Lower lobe of right lung (tissue), 2 donors: ENCODE results near the gene CORIN. TPM values are rescaled to one million over a fixed set of nuclear protein-coding genes. Genes with fewer than 3 reads are reported as not detected.
"Not testable (repeated sequence)": the region's sequence is repeated elsewhere in the genome, so short reads cannot be mapped to it uniquely, and the experiment has no call there.

Source experiments
- ATAC-seq, 2 donors: fragments of 200-7000 bp; cut with Tn5 transposase; one replicate each; pipeline ENCODE4 v1.9.1; 2020 to 2022; ENCODE audit warnings: mild to moderate bottlenecking in 2 of 2, moderate library complexity in 2 of 2
- DNase-seq: peaks from one replicate; pipeline ENCODE4 v3.0.0-alpha.2; 2020
- H3K27ac ChIP-seq: fragments of 200-600 bp; one replicate; pipeline ENCODE4 v1.8.0; 2022
- H3K27me3 ChIP-seq: fragments of 200-600 bp; one replicate; pipeline ENCODE4 v1.8.0; 2022; ENCODE audit warnings: low read depth
- H3K36me3 ChIP-seq: fragments of 200-600 bp; one replicate; pipeline ENCODE4 v1.8.0; 2022; ENCODE audit warnings: mild to moderate bottlenecking
- H3K4me1 ChIP-seq: fragments of 200-600 bp; one replicate; pipeline ENCODE4 v1.8.0; 2022
- H3K4me3 ChIP-seq: fragments of 200-600 bp; one replicate; pipeline ENCODE4 v1.8.0; 2022; ENCODE audit warnings: mild to moderate bottlenecking
- H3K9me3 ChIP-seq: fragments of 200-600 bp; one replicate; pipeline ENCODE4 v1.8.0; 2022
- intact Hi-C: fragments of 100-400 bp; cut with DNase I; formaldehyde crosslinking; loops from one replicate; pipeline ENCODE4 v1.11.0; 2022
- total RNA-seq: library from RNA; stranded (reverse); fragmentation: NEBNext Ultra II Directional; extraction: Animal tissue kit (Norgen Biotek cat#: 25700); gene quantifications from one replicate; pipeline ENCODE4 v1.2.1, GENCODE V29; 2021
- TF ChIP-seq, protein P1 (sequence below): fragments of 200-600 bp; IDR thresholded peaks from one replicate; pipeline ENCODE4 v1.8.0; 2022; ENCODE audit warnings: antibody characterized with exemption, mild to moderate bottlenecking
- donor health status: DM: no; HTN: yes; CAD: no; lungs with severe emphysema.

CORIN gene
- total RNA-seq, 1 donor from 2014 or later: 3.9 TPM

DNA sequence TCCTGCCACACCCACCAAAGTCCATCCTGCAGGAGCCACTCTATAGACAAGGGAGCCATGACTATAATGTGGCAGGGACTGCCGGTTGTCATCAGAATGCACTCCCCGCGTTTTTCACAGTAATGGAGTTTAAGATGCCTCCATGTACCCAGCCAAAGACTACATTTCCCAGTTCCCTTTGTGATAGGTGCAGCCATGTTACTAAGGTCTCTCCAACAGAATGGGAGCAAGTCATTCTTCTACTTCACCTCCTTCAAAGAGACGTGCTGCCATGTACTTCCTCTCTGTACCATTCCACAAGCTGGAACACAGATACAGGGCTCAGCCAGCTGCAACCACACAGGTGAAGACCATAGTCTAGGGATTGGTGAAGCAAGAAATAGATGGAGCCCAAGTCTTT lies 126.7 kb downstream of the CORIN start:
- DNase-seq: no peak
- no peak overlapping the region for H3K4me3 ChIP-seq
- no peaks in the 10 kb centered on the region for H3K4me1 ChIP-seq
- no peaks in the 10 kb centered on the region for H3K9me3 ChIP-seq
- intact Hi-C loops: no loop called here
- no peaks in the 10 kb centered on the region for H3K27me3 ChIP-seq
- no peak for ATAC-seq
- TF ChIP-seq, protein P1, sequence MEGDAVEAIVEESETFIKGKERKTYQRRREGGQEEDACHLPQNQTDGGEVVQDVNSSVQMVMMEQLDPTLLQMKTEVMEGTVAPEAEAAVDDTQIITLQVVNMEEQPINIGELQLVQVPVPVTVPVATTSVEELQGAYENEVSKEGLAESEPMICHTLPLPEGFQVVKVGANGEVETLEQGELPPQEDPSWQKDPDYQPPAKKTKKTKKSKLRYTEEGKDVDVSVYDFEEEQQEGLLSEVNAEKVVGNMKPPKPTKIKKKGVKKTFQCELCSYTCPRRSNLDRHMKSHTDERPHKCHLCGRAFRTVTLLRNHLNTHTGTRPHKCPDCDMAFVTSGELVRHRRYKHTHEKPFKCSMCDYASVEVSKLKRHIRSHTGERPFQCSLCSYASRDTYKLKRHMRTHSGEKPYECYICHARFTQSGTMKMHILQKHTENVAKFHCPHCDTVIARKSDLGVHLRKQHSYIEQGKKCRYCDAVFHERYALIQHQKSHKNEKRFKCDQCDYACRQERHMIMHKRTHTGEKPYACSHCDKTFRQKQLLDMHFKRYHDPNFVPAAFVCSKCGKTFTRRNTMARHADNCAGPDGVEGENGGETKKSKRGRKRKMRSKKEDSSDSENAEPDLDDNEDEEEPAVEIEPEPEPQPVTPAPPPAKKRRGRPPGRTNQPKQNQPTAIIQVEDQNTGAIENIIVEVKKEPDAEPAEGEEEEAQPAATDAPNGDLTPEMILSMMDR: no peak
- no peaks in the 10 kb centered on the region for H3K36me3 ChIP-seq
- H3K27ac ChIP-seq: no peak overlapping the region

DNA sequence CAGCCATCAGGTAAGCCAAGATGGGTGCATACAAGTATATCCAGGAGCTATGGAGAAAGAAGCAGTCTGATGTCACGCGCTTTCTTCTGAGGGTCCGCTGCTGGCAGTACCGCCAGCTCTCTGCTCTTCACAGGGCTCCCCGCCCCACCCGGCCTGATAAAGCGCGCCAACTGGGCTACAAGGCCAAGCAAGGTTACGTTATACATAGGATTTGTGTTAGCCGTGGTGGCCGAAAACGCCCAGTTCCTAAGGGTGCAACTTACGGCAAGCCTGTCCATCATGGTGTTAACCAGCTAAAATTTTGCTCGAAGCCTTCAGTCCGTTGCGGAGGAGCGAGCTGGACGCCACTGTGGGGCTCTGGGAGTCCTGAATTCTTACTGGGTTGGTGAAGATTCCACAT lies 131.5 kb downstream of the CORIN start:
- ATAC-seq: not testable (repeated sequence)

DNA sequence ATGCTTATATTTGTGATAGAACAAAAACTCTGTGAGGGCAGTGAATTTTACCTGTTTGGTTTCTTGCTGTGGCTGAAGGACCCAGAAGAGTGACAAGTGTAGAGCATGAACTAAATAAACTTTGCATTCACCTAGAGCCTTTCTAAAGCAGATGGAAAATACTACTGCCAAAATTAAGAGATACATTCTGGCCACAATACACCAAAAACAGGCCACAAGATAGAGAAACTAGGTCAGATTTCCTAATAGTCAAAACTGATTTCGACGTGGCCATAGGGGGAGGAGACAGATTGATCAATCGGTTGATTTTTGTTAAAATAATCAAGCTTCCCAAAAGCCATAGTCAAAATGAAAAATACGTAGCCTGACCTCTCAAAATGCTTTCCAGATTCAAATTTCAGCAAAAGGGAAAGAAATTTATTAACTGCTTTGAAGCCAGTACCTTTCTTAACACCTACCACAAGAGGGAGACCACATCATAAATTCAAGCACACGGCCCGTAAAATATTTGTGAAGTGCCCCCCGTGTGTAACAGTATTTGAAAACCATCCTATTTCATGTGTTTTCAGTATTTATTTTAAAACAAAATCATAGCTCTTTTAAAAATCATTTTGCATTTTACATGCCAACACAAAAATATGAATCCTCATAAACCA lies 132.4 kb downstream of the CORIN start:
- ATAC-seq (peak in 1 of 2 donors; percentile 46), DNase-seq (no peak)
- peaks cover 15% of the 10 kb centered on the region for H3K4me1 ChIP-seq
- no peaks in the 10 kb centered on the region for H3K36me3 ChIP-seq
- no peaks in the 10 kb centered on the region for H3K9me3 ChIP-seq
- no peak overlapping the region for H3K4me3 ChIP-seq
- intact Hi-C loops: no loop called here
- no peak overlapping the region for H3K27ac ChIP-seq
- H3K27me3 ChIP-seq: no peaks in the 10 kb centered on the region
- TF ChIP-seq, protein P1: peak; percentile 27

More for the DNA sequence above, 131.5 kb downstream of the CORIN start:
- H3K4me3 ChIP-seq, H3K27ac ChIP-seq, DNase-seq, H3K27me3 ChIP-seq, intact Hi-C loops, H3K9me3 ChIP-seq, H3K36me3 ChIP-seq, H3K4me1 ChIP-seq: not testable (repeated sequence)

DNA sequence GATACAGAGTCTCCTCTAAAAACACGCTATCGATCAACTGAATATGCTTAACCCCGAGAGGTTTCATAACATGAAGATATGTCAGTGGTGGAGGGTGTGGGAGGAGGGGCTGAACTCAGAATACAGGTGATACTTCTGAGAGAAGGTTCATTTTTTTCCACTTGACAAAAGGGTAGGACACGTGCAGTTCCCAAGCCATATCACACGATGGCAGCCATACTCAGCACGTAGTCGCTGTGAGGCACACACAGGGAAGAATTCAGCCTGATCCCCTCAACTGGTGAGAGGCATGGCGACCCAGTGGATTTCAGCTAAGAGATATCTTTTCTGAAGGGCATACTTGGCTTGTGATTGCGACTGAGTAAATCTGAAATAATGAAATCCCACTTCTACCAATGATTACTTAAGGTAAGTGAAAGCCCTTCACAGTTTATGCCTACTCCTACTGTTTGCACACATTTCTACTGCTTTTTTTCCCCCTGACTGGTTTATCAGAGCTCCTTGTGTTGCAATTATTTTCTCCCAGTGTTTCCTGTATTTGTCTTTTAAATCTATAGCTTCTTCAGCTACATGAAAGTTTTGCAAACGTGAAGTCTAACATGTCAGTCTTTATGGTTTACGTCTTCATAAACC lies 133.1 kb downstream of the CORIN start:
- peaks cover 15% of the 10 kb centered on the region for H3K4me1 ChIP-seq
- peak; percentile 90 to 91 for ATAC-seq
- intact Hi-C loops: no loop called here

DNA sequence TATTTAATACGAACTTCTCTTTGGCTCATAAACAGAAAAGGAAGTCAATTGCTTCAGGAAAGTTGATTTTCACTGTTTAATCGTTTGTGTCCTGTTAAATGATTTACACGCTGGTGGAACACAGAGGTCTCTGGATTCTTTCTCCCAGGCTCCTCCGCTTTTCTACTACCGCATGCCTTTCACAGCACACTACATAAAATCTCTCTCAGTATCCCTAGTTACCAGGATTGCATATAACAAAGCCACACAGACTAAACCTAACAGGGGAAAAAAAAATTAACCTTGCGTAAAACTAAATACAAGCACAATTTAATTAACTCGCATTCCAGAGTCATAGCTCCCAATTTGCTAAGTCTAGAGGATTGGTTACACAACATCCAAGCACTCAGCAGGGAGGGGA lies 133.9 kb downstream of the CORIN start:
- Histone ChIP-seq H3K27me3 (no peaks in the 10 kb centered on the region), H3K9me3 (no peaks in the 10 kb centered on the region), H3K4me3 (no peak overlapping the region), H3K4me1 (peaks cover 15% of the 10 kb centered on the region), H3K36me3 (no peaks in the 10 kb centered on the region), H3K27ac (peak overlapping the region; percentile 73)
- intact Hi-C loops: no loop called here
- TF ChIP-seq, protein P1: no peak
- ATAC-seq (peak; percentile 78 to 81), DNase-seq (no peak)

More for the DNA sequence above, 133.1 kb downstream of the CORIN start:
- H3K4me3 ChIP-seq: no peak overlapping the region
- H3K27me3 ChIP-seq: no peaks in the 10 kb centered on the region
- TF ChIP-seq, protein P1: peak; percentile 32
- DNase-seq: no peak
- no peaks in the 10 kb centered on the region for H3K36me3 ChIP-seq
- H3K9me3 ChIP-seq: no peaks in the 10 kb centered on the region
- H3K27ac ChIP-seq: peak overlapping the region; percentile 73

DNA sequence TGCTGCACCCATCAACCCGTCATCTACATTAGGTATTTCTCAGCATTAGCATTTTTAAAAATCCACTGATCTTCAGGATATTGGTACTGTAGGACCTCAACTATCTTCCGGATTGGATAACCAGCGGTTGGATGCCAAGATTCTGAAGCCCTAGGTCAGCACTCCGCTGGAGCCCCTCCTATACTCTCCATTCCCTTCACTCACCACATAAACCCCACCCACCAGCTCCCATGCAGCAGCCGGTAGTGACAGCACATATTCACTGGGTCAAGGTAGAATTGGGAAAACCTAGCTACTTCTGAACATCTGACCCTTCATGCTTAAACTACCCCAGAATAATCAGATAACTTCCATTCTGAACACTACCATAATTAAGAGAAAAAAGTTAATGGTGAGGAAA lies 134.9 kb downstream of the CORIN start:
- TF ChIP-seq, protein P1: no peak
- H3K27me3 ChIP-seq: no peaks in the 10 kb centered on the region
- H3K36me3 ChIP-seq: no peaks in the 10 kb centered on the region
- DNase-seq (no peak), ATAC-seq (no peak)
- H3K4me3 ChIP-seq: no peak overlapping the region
- H3K27ac ChIP-seq: peak overlapping the region; percentile 73
- peaks cover 15% of the 10 kb centered on the region for H3K4me1 ChIP-seq
- no peaks in the 10 kb centered on the region for H3K9me3 ChIP-seq
- intact Hi-C loops: no loop called here
